GM21737 (cell line): ENCODE results near the gene SSUH2.
"Not testable (repeated sequence)": the region's sequence is repeated elsewhere in the genome, so short reads cannot be mapped to it uniquely, and the experiment has no call there.

Experiments
- ATAC-seq: cut with Tn5 transposase; IDR thresholded peaks from one replicate; pipeline ENCODE4 v1.9.1; 2021; ENCODE audit warnings: mild to moderate bottlenecking, moderate library complexity; ENCODE audit not compliant: unreplicated experiment

The SSUH2 gene

DNA sequence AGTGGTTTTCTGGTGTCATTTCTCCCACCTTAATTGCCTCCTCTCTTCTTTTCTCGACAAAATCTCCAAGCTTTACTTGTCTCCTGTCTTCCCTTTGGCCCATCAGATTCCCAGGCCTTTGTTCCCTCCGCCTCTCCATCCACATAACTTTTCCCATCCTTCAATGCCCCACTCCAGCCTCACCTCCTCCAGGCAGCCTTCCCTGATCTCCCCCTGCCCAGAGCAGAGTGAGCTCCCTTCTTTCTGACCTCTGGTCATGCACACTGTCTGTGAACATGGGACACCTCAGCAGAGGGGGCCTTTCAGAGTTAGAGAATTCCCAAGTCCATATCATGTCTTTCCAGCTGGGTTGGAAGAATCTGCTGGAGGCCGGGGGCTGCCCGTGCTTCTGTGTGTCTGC lies 14.6 kb upstream of the SSUH2 start:
- no peak for ATAC-seq

DNA sequence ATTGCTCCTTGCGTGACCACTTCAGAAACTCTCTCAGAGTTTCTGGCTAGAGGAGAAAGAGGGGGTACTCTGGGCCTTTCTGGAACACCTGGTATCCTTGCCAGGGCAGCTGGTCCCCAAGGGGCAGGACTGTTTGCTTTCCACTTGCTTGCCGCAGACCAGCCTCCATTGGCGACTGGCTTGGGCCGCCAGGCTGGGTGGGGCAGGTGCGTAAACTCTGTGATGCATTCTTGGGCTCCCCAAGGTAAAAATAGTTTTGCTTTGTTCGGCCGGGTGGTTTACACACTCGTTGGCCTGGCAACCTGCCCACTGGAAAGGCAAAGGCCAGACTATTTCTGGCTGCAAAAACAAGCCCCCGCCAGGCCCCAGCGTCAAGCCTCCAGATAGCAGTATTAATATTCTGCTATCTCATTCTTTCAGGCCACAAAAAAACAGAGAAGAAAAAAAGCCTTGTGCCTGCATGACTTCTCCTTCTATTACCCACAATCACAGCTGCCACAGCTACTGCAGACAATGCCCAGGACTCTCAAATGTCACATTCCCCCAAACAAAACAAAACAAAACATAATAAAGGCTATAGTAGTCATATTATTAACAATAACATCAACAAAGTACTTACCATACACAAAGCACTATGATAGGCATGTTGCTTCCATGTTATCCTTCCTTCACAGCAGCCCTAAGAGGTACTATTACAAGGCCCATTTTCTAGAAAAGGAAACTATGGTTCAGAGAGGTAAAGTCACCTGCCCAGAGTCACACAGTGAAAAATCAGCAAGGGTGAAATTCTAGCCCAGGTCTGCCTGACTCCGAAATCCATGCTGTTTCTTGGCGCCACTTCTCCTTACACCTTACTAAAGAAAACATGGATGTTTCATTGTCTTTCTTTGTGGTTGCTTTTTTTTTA lies 14.0 kb upstream of the SSUH2 start:
- ATAC-seq, result peak; percentile 92

DNA sequence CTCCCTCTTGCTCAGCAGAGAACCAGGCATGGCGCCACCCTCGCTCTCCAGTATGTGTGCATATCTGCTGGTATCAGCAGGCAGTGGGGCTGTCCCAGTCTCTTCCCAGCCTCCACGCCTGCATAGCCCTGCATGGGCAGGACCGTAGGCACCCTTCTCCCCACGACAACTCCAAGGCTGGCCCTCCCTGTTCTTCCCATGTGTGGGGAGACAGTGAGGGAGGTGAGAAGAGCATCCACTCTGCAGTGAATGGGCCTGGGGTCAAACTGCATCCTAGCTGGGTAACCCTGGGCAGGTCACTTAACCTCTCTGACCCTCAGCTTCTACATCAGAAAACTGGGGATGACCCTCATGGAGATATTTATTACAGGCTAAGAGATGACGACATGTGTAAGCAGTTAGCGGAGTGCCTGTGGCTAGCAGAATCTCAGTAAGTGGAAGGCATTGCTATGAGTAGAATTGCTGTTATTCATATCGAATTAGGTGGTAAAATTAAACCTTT lies 13.3 kb upstream of the SSUH2 start:
- no peak for ATAC-seq

DNA sequence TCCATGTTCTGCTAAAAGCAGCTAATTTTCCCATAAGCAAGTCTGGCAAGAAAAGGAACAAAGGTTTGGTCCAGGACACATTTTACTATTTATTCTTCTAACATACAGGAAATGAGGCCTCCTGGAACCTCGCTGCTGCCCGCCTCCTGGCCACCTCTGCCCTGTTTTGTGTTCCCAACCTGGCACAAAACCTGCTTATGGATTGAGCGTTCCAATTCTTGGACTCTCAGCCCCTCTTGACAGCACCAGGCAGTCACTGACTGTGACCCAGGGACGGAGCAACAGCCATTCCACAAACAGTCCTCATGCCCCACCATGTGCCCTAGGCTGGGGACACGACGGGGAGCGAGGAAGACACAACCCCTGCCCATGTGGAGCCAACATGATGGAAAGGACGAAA lies 11.6 kb upstream of the SSUH2 start:
- no peak for ATAC-seq

DNA sequence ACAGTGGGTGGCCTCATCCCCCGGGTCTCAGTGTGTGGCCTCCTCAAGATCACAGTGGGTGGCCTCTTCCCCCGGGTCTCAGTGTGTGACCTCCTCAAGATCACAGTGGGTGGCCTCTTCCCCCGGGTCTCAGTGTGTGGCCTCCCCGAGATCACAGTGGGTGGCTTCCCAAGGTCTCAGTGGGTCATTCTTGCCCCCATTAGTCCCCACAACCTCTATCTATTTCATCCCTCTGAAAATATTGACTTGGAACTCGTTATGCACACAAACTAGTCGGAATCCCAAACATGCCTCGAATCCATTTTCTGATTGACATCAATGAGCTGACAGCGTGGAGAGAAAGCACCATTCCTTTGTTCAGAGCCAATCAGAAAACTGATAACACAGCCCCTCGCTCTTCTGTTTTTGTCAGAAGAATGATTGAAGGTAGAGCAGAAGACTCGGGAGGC lies 10.8 kb upstream of the SSUH2 start:
- ATAC-seq, result no peak

DNA sequence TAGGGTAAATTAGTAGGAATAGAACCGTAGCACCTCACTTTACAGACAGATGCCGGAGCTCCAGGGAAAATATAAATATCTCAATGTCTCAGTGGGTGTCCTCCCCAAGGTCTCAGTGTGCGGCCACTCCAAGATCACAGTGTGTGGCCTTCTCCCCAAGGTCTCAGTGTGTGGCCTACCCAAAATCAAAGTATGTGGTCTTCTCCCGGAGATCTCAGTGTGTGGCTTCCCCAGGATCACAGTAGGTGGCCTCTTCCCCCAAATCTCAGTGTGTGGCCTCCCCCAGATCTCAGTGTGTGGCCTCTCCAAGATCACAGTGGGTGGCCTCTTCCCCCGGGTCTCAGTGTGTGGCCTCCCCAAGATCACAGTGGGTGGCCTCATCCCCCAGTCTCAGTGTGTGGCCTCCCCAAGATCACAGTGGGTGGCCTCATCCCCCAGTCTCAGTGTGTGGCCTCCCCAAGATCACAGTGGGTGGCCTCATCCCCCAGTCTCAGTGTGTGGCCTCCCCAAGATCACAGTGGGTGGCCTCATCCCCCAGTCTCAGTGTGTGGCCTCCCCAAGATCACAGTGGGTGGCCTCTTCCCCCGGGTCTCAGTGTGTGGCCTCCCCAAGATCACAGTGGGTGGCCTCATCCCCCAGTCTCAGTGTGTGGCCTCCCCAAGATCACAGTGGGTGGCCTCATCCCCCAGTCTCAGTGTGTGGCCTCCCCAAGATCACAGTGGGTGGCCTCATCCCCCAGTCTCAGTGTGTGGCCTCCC lies 10.2 kb upstream of the SSUH2 start:
- ATAC-seq, result not testable (repeated sequence)

DNA sequence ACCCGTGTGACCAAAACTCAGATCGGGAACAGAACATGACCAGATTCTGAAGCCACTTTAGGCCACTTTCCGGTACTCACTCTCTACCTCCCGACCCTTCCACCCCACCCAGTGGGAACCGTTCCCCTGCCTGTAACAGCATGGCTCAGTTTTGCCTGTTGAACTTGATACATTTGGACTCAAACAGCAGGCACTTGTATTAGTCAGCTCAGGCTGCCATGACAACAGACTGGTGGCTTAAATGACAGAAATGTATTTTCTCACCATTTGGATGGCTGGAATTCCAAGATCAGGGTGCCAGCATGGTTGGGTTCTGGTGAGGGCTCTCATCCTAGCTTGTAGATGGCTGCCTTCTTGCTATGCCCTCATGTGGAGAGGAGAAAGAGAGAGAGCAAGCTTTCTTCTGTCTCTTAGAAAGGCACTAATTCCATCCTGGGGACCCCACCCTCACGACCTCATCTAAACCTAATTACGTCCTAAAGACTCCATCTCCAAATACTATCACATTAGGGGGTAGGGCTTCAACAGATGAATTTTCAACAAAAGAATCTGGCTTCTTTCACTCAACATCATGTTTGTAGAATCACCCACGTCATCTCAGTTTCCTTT lies 9.3 kb upstream of the SSUH2 start:
- ATAC-seq, result no peak

DNA sequence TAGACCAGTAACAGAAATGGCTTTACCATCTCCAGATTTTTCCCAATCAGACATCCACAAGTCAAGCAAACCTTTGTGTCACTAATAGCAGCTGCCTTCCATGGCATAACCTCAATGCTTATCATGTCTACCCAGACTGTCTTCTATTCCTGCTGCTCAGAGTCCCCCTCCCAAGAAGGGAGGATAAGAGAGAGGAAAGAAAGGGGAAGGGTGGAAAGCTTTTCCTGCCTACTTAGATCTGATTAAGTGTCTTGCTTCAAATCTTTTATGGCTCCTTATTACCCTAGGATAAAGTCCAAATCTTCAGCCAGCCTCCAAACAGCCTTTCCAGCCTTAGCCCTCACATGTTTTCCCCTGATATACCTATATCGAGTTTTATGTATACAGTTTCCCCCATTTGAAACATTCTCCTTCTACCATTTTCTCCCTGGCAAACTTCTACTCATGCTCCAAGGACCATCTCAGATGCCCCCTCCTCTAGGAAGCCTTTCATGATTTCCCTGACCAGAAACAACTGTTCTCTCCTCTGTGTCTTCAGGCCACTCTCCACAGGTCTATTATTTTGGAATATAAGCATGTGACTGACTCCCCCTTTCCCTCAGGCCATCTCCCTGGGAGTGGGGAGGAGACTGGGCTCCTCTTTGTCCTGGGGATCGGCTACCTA lies 7.9 kb upstream of the SSUH2 start:
- ATAC-seq, result no peak

DNA sequence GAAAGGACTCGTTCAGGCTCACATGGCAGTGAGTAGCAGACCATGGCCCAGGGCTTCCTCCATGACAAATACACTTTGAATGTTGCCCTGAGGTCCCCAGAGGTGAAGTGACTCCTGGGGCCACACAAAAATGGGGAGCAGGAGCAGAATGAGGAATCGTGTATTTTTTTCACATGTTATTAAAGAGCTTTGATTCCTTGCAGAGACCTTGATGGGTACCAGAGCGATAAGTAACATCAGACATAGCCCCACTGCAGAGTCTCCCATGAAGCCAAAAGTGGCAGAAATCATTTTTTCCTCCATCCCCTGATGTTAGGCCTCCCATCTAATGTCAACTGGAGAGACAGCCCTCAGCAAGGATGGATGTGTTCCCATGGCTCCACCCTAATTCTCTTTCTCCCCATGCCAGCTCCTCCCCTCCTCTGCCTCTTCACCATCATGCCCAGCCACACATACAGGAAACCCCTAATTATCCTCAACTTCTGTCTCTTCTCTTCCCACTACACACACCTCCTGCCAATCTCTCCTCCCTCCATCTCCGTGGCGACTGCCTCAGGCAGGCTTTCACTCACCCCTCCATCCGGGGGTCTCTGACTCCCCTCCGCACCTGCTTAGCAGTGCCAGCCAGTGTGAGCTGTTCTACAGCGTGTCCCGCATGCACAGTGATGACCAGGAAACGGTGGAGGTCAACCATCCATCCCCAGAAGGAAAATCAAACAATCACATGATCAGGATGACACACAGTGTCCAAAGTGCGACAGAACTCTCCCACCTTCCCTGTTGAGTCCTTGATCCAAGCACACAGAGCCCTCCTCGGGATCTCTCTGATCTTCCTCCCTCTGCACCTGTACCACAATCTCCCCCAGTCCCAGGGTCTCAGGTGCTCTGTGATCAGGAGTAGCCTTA lies 7.1 kb upstream of the SSUH2 start:
- ATAC-seq, result no peak

DNA sequence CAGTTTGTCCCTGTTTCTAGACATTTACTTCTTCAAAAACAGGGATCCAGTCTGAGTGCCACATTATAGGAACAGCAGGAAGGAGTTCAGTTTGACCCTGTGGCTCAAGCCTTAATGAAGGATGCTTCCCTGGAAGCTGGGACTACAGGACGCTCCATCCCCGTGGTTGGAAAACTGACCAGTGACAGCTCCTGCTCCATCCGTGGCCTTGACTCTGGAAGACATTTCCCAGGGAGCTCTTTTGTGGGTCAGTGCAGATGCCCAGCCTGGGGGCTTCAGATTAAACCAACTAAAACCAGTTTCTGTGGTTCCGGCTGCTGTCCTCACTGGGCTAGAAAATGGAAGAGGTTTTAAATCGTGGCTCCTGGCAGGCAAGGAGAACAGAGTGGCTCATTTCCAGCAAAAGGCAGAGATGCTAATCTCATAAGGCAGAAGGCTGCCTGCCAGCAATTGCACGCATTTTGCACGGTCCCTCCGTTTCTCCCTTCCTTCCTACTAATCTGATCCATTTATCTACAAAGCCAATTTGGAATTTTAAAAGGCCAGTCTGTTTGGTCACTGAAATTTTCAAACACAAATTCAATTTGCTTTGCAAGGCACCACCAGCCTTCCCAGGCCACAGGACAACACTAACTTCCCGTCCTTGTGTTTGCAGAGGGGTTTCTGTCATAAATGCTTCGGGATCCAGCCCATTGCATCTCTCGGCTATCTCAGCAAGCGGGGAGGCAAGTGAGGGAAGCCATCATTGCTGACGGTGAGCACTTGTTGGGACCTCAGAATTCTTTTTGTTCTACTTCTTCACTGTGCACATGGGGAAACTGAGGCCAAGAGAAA lies 6.2 kb upstream of the SSUH2 start:
- ATAC-seq, result no peak

DNA sequence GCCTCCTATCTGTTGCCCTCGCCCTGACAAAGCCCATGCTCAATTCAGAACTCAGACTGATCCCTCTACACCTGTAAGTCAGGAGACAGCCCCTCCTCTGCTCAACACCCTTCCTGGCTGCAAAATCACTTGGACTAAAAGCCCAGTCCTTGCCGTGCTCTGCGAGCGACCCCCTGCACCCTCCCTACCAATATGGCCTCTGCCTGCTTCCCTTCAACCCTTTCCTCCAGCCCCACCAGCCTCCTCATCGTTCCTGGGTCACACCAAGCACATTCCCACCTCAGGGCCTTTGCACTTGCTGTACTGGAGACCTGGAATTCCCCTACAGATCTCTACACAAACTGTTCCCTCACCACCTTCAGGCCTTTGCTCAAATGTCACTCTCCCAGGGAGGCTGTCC lies 5.2 kb upstream of the SSUH2 start:
- ATAC-seq, result no peak

DNA sequence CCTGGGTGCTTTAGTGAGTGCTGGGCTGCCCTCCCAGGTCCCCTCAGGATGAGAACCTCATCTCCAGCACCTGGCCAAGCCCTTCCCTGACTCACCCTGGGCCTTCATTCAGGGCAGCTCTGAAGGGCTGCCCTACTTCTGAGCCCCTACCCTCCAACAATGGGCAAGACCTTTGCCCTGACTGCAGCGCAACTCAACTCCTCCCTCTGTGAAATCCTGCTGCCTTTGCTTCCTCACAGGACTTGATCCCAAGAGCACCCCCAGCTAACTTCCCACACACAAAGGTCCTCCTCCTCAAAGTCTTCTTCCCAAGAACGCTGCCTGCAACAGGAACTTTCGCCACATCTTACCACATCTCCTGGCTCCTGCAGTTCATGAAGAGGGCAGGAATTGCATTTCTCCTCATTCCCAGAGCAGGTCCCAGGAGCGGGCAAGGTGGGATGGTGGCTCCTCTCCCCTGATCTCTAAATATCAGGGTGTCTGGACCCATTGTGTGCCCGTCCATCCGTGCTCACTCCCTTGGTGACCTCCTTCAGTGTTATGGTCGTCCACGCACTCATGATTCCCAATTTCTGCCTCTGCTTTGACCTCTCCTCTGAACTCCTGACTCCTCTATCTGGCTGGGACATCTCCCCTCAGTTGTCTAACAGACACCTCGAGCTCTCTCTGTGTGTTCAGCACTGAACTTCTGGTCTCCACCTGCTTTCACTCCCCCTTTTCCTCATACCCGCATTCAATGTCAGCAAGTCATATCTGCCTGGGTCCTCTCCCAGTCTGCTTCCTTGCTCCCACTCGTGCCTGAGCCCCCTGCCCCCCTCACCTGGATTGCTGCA lies 4.5 kb upstream of the SSUH2 start:
- ATAC-seq, result no peak

DNA sequence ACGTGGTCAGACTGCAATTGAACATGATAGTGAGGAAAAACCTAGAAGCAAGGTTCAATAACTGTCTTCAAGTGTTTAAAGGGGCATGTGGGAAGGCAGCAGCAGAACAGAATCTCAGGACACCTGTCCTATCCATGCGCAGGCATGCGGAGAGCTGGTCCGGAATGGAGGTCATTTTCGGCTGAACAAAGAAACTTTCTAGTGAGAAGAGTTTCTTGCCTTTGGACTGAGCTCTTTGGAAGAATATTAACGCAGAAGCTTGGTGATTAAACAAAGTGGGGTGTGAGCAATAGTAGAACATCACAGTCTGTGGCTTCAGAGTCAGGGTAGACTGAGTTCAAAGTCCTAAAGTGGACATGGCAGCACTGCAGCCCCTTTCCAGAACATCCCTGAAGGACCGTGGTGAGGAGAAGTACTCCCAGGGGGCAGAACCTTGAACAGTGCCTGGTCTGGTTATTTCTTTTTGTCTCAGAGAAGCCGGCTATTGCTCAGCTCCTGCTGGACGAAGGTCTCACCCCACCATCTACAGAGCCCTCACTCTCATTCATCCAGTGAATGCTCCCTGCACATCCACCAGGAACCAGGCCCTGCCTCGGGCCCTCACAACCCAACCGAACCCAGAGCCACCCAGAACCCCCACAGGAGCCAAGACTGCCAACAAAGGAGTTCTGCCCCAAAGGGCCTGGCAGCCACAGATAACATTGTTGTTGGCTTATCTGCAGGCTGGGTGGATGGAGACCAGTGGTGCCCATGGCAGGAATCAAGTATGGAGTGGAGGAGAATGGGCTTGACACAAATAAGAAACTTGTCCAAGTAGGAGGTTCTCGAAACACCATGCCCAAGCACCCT lies 2.8 kb upstream of the SSUH2 start:
- no peak for ATAC-seq

DNA sequence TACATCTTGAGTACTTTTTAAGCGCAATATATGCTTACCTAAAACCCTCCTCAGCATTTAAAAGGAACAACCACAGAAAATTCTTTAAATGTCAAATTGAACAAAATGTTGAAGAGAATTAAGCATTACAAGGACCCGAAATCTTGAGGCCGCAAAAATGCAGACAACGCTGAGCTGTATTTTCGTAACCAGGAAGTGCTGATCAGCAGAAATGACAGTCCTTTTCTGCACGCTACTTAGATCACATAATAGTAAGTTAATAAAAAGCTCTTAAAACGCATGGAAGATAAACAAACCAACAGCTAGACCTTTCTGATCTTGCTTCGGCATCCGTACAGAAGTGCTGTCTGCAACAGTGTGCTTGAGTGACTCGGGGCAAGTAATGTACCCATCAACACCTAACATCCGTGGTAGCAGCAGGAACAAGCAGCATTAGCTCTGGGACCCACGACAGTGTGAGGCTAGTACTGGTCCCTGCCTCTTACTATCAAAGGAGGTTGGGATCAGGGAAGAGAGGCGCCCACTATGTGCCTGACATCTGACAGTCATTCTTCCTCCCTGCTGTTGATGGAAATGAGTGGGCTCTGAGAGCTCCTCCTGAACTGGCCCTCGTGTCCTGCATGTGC lies 1.8 kb upstream of the SSUH2 start:
- ATAC-seq, result no peak

DNA sequence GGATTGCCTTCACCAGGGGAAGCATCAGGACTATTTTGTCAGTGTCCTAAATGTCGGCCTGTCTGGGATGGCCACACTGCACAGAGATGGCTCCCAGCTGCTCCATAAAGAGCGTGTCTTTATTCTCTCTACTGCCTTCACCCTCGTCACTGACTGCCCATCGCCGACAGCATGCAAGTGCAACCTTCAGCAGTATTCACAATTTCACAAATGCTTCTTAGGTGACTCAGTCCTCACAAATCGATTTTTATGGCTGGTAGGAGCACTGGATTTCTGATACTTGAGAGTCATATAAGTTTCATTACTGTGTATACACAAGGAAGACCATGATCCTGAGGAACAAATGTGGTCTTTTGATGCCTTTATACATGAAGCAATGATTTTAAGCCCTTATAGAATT lies 1.1 kb upstream of the SSUH2 start:
- ATAC-seq, result no peak

DNA sequence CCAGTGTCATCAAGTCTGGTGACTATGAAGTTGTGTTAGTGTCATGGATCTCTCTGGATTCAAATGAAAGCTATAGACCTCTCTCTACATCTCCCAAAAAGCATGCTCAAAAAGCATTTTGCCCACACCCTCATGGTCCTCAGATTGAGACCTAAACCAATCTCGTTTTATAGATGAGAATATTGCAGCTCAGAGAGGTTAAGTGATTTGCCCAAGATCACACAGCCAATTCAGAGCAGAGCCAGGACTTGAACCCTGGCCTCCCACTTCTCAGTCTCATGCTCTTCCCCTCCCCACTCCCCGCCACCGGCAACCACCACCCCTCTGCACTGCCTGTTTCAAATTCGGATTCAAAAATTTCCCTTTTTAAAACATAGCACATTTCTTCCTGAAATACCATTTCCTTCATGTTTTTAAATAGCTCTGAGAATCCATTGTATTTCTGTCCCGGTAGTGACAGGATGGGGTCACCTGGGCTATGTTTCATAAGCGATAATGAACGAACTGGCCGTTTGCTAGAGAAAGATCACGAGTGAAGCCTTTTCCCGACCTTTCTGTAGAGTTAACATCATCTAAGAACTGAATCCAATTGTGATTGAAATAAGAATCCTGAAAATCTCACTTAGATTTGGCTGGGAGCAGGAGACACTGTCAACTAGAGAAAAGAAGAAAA lies 769 bp downstream of the SSUH2 start:
- no peak for ATAC-seq
